Natural killer cell (primary cell): ENCODE data around the gene COG3. TPM values are rescaled to one million over a fixed set of nuclear protein-coding genes. Genes with fewer than 3 reads are reported as not detected.

Experiments used
- ATAC-seq, 3 donors: fragments of 150-1000 bp in 2 of 3; fragments of 200-7000 bp in 1 of 3; cut with Tn5 transposase; 1 replicate in 1 of 3; 2 replicates in 2 of 3; pipeline ENCODE4 v1.10.0; 2021; ENCODE audit warnings: mild to moderate bottlenecking in 2 of 3, moderate library complexity in 2 of 3
- DNase-seq, 2 donors: peaks; one replicate each; pipeline versions ENCODE4 v3.0.0 to v3.0.0-alpha.2; 2013 to 2021; ENCODE audit warnings: mixed read lengths in 1 of 2
- H3K27ac ChIP-seq: one replicate; pipeline ENCODE4 v1.5.1; 2013; ENCODE audit warnings: mild to moderate bottlenecking, low read length
- H3K27me3 ChIP-seq: one replicate; pipeline ENCODE4 v1.6.1; 2013; ENCODE audit warnings: low read length; ENCODE audit not compliant: control insufficient read depth, insufficient read depth
- H3K36me3 ChIP-seq: one replicate; pipeline ENCODE4 v1.6.1; 2013; ENCODE audit warnings: low read length; ENCODE audit not compliant: control insufficient read depth, insufficient read depth
- H3K4me1 ChIP-seq: one replicate; pipeline ENCODE4 v1.6.1; 2013; ENCODE audit warnings: low read length; ENCODE audit not compliant: control insufficient read depth, insufficient read depth
- H3K4me3 ChIP-seq: one replicate; pipeline ENCODE4 v1.5.1; 2013; ENCODE audit warnings: low read length
- H3K9me3 ChIP-seq: one replicate; pipeline ENCODE4 v1.6.1; 2013; ENCODE audit warnings: low read length; ENCODE audit not compliant: control insufficient read depth, insufficient read depth
- H3K27ac Mint-ChIP-seq, 2 donors: one replicate each; pipeline ENCODE4 v1.8.0; 2022; ENCODE audit warnings: mild to moderate bottlenecking in 2 of 2, mixed read lengths in 2 of 2, moderate library complexity in 1 of 2
- H3K27me3 Mint-ChIP-seq, 2 donors: one replicate each; pipeline ENCODE4 v1.8.0; 2022; ENCODE audit warnings: low read depth in 2 of 2, mixed read lengths in 2 of 2
- H3K36me3 Mint-ChIP-seq: one replicate; pipeline ENCODE4 v1.8.0; 2022; ENCODE audit warnings: mixed read lengths
- H3K4me1 Mint-ChIP-seq, 2 donors: one replicate each; pipeline ENCODE4 v1.8.0; 2022; ENCODE audit warnings: mixed read lengths in 2 of 2
- H3K4me3 Mint-ChIP-seq: one replicate; pipeline ENCODE4 v1.8.0; 2022; ENCODE audit warnings: mild to moderate bottlenecking, moderate library complexity, mixed read lengths
- H3K9me3 Mint-ChIP-seq, 2 donors: one replicate each; pipeline ENCODE4 v1.8.0; 2022; ENCODE audit warnings: mixed read lengths in 2 of 2
- WGBS: methylation state at CpG from one replicate; pipeline ENCODE4 v1.1.7; 2013; ENCODE audit warnings: missing lambda C conversion rate; ENCODE audit not compliant: insufficient coverage; 5-methylcytosine and 5-hydroxymethylcytosine counted together
- intact Hi-C: fragments of 100-400 bp; cut with micrococcal nuclease; formaldehyde crosslinking; loops from one replicate; pipeline ENCODE4 v1.14.2; 2022
- total RNA-seq, 4 donors: library from RNA; stranded (reverse); fragments of 120-200 nt in 1 of 4; gene quantifications; one replicate each; pipeline versions ENCODE4 v1.2.3 to v1.2.4, GENCODE V29; 2013 to 2022
- TF ChIP-seq, protein P1 (sequence below): fragments of 200-600 bp; IDR thresholded peaks from one replicate; pipeline ENCODE4 v1.8.0; 2022; ENCODE audit warnings: antibody characterized with exemption

COG3 gene
- total RNA-seq, 3 donors from 2014 or later (not counting 1 experiment from before 2014, with no cell fraction given): 48.8 to 58.1 (median 55.6) TPM

DNA sequence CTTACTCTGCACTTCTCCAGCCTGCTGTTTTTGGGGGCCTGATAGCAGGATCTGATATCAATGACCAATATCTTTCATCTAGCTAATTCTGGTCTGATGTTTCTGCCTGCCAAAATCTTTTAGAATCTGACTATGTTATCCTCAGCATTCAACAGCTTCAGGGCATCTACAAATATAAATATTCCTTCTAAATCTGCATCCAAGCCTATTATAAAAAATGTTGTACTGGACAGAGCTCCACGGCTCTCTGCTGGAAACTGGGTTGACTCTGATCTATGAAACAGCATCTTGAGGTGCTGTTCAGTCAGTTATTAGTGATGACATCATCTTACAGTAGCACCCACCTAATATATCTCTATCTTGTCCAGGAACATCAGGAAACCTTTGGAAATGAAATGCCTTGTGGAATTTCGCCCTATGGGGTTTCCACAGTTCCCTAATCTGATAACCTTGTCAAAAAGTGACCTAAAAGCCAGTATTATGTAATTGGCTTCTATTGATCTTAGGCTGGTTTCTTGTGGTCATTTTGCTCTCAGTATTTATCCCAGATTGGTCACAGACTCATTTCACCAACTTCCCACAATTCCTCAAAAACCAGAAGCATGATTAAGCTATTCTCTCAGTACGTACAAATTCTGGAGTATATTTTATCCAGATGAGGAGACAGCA lies 117.8 kb downstream of the COG3 start:
- Mint-ChIP-seq H3K27ac (no peak overlapping the region), H3K4me1 (no peaks in the 10 kb centered on the region)
- WGBS: 86% methylated on average over 2 of the region's 3 CpGs

DNA sequence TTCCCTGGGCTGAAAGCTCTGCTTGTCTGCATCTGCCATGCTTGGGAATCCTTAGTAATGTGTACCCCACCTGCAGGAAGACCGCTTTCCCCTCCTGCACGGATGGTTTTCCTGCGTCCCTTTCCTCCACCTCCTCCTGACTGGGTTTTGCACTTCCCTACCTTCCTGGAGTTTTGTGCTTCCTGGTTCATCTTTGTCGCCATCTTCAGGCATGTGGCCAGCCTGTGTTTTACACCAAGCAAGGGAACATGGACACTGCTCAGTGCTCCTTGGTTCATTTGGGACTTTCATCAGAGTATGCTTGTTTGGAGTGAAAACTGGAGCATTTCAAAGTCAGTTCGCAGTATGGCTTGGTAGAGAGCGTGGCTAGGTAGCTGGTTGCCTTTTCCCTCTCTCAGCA lies 120.1 kb downstream of the COG3 start:
- no peaks in the 10 kb centered on the region for H3K9me3 Mint-ChIP-seq
- H3K36me3 Mint-ChIP-seq: no peaks in the 10 kb centered on the region
- H3K9me3 ChIP-seq: no peaks in the 10 kb centered on the region
- peaks cover 2 to 14% of the 10 kb centered on the region in 2 donors for H3K27me3 Mint-ChIP-seq
- H3K27me3 ChIP-seq: no peaks in the 10 kb centered on the region
- 91% methylated on average over 6 of the region's 6 CpGs for WGBS
- DNase-seq: no peak
- H3K4me1 Mint-ChIP-seq: no peaks in the 10 kb centered on the region
- H3K4me3 Mint-ChIP-seq: no peak overlapping the region
- H3K4me1 ChIP-seq: no peaks in the 10 kb centered on the region
- intact Hi-C loops: no loop called here
- H3K27ac ChIP-seq: no peak overlapping the region
- ATAC-seq: no peak
- TF ChIP-seq, protein P1, sequence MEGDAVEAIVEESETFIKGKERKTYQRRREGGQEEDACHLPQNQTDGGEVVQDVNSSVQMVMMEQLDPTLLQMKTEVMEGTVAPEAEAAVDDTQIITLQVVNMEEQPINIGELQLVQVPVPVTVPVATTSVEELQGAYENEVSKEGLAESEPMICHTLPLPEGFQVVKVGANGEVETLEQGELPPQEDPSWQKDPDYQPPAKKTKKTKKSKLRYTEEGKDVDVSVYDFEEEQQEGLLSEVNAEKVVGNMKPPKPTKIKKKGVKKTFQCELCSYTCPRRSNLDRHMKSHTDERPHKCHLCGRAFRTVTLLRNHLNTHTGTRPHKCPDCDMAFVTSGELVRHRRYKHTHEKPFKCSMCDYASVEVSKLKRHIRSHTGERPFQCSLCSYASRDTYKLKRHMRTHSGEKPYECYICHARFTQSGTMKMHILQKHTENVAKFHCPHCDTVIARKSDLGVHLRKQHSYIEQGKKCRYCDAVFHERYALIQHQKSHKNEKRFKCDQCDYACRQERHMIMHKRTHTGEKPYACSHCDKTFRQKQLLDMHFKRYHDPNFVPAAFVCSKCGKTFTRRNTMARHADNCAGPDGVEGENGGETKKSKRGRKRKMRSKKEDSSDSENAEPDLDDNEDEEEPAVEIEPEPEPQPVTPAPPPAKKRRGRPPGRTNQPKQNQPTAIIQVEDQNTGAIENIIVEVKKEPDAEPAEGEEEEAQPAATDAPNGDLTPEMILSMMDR: no peak
- H3K4me3 ChIP-seq: no peak overlapping the region
- no peaks in the 10 kb centered on the region for H3K36me3 ChIP-seq
- H3K27ac Mint-ChIP-seq: no peak overlapping the region

More for the DNA sequence above, 117.8 kb downstream of the COG3 start:
- Histone ChIP-seq H3K27me3 (no peaks in the 10 kb centered on the region), H3K9me3 (no peaks in the 10 kb centered on the region), H3K4me1 (no peaks in the 10 kb centered on the region), H3K36me3 (no peaks in the 10 kb centered on the region), H3K27ac (no peak overlapping the region), H3K4me3 (no peak overlapping the region)
- TF ChIP-seq, protein P1: no peak
- intact Hi-C loops: no loop called here
- H3K27me3 Mint-ChIP-seq: peaks cover 6 to 23% of the 10 kb centered on the region in 2 donors
- no peak overlapping the region for H3K4me3 Mint-ChIP-seq
- no peak for DNase-seq
- no peaks in the 10 kb centered on the region for H3K36me3 Mint-ChIP-seq
- no peaks in the 10 kb centered on the region for H3K9me3 Mint-ChIP-seq
- ATAC-seq: no peak

Other genes with a start within 250 kb of the COG3 start
- gene TPT1, start 123.8 kb upstream of the COG3 start, total RNA-seq: 1,000 to 10,000 TPM; 2,606 to 3,166 (median 3,085) TPM
- gene SLC25A30, start 46.6 kb upstream of the COG3 start, total RNA-seq: 10 to 100 TPM; 15.0 to 22.3 (median 22.0) TPM
- not detected for gene ERICH6B, start 150.8 kb downstream of the COG3 start, total RNA-seq
- not detected for gene CBY2, start 237.4 kb downstream of the COG3 start, total RNA-seq